HepG2 (cell line): ENCODE measurements around the gene LRRC51. TPM values are rescaled to one million over a fixed set of nuclear protein-coding genes. Genes with fewer than 3 reads are reported as not detected.

Experiments used
- CREB1 ChIP-seq, 2 experiments: fragments of 450-650 bp in 1 of 2; IDR thresholded peaks; 2 replicates each; pipeline ENCODE4 v1.6.1; 2016 to 2017; ENCODE audit warnings: control low read depth in 1 of 2, mild to moderate bottlenecking in 1 of 2, missing compliant biosample characterization in 1 of 2, missing genetic modification characterization in 1 of 2
- ETV5 ChIP-seq: IDR thresholded peaks from 2 replicates; pipeline ENCODE4 v1.6.1; 2018; ENCODE audit warnings: missing biosample characterization, missing genetic modification reagents, inconsistent platforms, borderline replicate concordance
- ZNF251 ChIP-seq: sonication (generic); formaldehyde crosslinking; IDR thresholded peaks from 2 replicates; pipeline ENCODE4 v1.9.0; 2021; ENCODE audit warnings: mild to moderate bottlenecking, missing genetic modification reagents
- ZNF629 ChIP-seq: sonication (generic); formaldehyde crosslinking; conservative IDR thresholded peaks from 2 replicates; pipeline ENCODE4 v1.5.0; 2020; ENCODE audit warnings: missing genetic modification reagents
- ZNF644 ChIP-seq: IDR thresholded peaks from 2 replicates; pipeline ENCODE4 v1.6.1; 2016; ENCODE audit warnings: low read depth
- ZNF816 ChIP-seq: sonication (generic); formaldehyde crosslinking; IDR thresholded peaks from 2 replicates; pipeline ENCODE4 v1.8.0; 2022; ENCODE audit warnings: missing genetic modification reagents, mild to moderate bottlenecking, borderline replicate concordance
- polyA plus RNA-seq, 8 experiments: library from polyadenylated mRNA; depleted of rRNA in 3 of 8; stranded (reverse) in 7 of 8; unstranded in 1 of 8; fragments of >200 nt; fragmentation: Illumina TruSeq in 4 of 8; extraction: Trizol in 4 of 8; gene quantifications; 2 replicates each; pipeline versions ENCODE4 v1.2.1 to v1.2.3, GENCODE V29; 2011 to 2016; ENCODE audit warnings: low read depth in 4 of 8, missing spikeins in 1 of 8, mixed read lengths in 1 of 8; ENCODE audit not compliant: insufficient read depth in 1 of 8
- total RNA-seq, 5 experiments: library from RNA; depleted of rRNA; stranded (reverse); fragments of >200 nt; fragmentation: Illumina TruSeq; extraction: Trizol; gene quantifications; 2 replicates each; pipeline ENCODE4 v1.2.3, GENCODE V29; 2016; ENCODE audit warnings: low read depth in 1 of 5
- TF ChIP-seq, protein P1 (sequence below): sonication (generic); formaldehyde crosslinking; IDR thresholded peaks from 2 replicates; pipeline ENCODE4 v1.4.0; 2020; ENCODE audit warnings: mild to moderate bottlenecking, missing genetic modification reagents
- TF ChIP-seq, protein P2 (sequence below): sonication (generic); formaldehyde crosslinking; IDR thresholded peaks from 2 replicates; pipeline ENCODE4 v1.8.0; 2022; ENCODE audit warnings: low read depth, missing genetic modification reagents
- TF ChIP-seq, protein P3 (sequence below): sonication (generic); formaldehyde crosslinking; IDR thresholded peaks from 2 replicates; pipeline ENCODE4 v1.4.0; 2020; ENCODE audit warnings: missing genetic modification reagents
- TF ChIP-seq, protein P4 (sequence below): IDR thresholded peaks from 2 replicates; pipeline ENCODE4 v1.6.1; 2012; ENCODE audit warnings: inconsistent platforms
- TF ChIP-seq, protein P5 (sequence below): sonication (generic); formaldehyde crosslinking; IDR thresholded peaks from 2 replicates; pipeline ENCODE4 v1.4.0; 2020; ENCODE audit warnings: missing genetic modification reagents
- TF ChIP-seq, protein P6 (sequence below): sonication (generic); formaldehyde crosslinking; IDR thresholded peaks from 2 replicates; pipeline ENCODE4 v1.5.0; 2020; ENCODE audit warnings: missing genetic modification reagents

LRRC51 gene
- total and polyA plus RNA-seq, 2 of the 13 experiments (the other 11 are each of a cell fraction or from before 2014, with no cell fraction given): 5.3 to 6.0 TPM

DNA sequence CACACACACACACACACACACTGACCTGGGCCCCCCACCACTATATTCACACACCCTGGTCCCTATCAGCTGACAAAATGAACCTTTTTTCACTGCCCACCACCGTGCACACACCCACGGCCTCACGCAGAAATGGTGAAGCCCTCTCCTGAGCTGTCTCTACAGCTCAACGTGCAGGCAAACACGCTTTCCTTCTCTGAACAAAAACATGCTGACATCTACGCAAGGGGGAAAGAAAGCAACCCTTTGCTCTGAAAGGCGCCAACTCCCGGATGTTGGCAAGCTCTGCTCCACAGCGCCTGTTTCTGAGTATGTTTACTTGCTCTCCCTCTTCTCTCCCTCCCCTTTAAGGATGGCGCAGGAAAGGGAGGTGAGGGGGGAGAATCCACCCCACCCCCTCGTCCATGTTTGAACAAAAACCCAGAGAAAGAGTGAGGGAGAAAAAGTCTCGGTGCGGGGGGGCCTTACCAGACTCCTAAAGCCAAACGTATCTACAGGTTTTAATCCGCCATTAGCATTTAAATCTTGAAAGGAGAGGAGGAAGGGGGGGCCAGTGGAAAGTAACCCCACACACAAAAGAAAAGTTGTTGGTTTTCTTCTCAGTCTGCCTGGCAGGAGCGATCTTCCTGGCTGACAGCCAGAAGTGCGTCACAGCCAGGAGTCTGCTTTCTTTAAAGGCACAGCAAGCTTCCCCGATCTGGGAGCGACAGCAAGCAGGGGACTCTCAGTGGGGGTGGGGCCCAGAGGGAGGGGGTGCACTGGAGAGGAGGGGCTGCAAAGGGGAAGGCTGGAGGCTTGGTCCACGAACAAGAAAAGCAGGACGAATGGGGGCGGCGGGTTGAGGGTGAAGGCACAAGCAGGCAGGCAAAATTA, 39.9 kb upstream of the LRRC51 start (continued):
- TF ChIP-seq ZNF644 (CRISPR knock-in tag): no peak
- peak; percentile 38; the same call in 1 of the 2 replicates for TF ChIP-seq CREB1 (IDR thresholded peaks at IDR 0.05)
- peak; percentile 85 for TF ChIP-seq CREB1 (CRISPR knock-in tag; IDR thresholded peaks at IDR 0.05)
- TF ChIP-seq, protein P1, sequence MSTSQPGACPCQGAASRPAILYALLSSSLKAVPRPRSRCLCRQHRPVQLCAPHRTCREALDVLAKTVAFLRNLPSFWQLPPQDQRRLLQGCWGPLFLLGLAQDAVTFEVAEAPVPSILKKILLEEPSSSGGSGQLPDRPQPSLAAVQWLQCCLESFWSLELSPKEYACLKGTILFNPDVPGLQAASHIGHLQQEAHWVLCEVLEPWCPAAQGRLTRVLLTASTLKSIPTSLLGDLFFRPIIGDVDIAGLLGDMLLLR (CRISPR knock-in tag): no peak
- TF ChIP-seq, protein P2, sequence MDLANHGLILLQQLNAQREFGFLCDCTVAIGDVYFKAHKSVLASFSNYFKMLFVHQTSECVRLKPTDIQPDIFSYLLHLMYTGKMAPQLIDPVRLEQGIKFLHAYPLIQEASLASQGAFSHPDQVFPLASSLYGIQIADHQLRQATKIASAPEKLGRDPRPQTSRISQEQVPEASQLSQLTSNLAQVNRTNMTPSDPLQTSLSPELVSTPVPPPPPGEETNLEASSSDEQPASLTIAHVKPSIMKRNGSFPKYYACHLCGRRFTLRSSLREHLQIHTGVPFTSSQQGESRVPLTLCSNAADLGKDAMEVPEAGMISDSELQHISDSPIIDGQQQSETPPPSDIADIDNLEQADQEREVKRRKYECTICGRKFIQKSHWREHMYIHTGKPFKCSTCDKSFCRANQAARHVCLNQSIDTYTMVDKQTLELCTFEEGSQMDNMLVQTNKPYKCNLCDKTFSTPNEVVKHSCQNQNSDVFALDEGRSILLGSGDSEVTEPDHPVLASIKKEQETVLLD: no peak
- TF ChIP-seq, protein P3, sequence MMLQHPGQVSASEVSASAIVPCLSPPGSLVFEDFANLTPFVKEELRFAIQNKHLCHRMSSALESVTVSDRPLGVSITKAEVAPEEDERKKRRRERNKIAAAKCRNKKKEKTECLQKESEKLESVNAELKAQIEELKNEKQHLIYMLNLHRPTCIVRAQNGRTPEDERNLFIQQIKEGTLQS: no peak
- peak; percentile 89 for TF ChIP-seq ETV5
- TF ChIP-seq, protein P4, sequence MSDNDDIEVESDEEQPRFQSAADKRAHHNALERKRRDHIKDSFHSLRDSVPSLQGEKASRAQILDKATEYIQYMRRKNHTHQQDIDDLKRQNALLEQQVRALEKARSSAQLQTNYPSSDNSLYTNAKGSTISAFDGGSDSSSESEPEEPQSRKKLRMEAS: peak; percentile 38; the same call in 1 of the 2 replicates
- no peak for TF ChIP-seq ZNF816 (CRISPR knock-in tag)
- TF ChIP-seq ZNF251 (CRISPR knock-in tag): no peak
- TF ChIP-seq, protein P5, sequence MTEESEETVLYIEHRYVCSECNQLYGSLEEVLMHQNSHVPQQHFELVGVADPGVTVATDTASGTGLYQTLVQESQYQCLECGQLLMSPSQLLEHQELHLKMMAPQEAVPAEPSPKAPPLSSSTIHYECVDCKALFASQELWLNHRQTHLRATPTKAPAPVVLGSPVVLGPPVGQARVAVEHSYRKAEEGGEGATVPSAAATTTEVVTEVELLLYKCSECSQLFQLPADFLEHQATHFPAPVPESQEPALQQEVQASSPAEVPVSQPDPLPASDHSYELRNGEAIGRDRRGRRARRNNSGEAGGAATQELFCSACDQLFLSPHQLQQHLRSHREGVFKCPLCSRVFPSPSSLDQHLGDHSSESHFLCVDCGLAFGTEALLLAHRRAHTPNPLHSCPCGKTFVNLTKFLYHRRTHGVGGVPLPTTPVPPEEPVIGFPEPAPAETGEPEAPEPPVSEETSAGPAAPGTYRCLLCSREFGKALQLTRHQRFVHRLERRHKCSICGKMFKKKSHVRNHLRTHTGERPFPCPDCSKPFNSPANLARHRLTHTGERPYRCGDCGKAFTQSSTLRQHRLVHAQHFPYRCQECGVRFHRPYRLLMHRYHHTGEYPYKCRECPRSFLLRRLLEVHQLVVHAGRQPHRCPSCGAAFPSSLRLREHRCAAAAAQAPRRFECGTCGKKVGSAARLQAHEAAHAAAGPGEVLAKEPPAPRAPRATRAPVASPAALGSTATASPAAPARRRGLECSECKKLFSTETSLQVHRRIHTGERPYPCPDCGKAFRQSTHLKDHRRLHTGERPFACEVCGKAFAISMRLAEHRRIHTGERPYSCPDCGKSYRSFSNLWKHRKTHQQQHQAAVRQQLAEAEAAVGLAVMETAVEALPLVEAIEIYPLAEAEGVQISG (CRISPR knock-in tag): no peak; the same call in 1 of the 2 replicates
- TF ChIP-seq ZNF629: no peak
- TF ChIP-seq, protein P6, sequence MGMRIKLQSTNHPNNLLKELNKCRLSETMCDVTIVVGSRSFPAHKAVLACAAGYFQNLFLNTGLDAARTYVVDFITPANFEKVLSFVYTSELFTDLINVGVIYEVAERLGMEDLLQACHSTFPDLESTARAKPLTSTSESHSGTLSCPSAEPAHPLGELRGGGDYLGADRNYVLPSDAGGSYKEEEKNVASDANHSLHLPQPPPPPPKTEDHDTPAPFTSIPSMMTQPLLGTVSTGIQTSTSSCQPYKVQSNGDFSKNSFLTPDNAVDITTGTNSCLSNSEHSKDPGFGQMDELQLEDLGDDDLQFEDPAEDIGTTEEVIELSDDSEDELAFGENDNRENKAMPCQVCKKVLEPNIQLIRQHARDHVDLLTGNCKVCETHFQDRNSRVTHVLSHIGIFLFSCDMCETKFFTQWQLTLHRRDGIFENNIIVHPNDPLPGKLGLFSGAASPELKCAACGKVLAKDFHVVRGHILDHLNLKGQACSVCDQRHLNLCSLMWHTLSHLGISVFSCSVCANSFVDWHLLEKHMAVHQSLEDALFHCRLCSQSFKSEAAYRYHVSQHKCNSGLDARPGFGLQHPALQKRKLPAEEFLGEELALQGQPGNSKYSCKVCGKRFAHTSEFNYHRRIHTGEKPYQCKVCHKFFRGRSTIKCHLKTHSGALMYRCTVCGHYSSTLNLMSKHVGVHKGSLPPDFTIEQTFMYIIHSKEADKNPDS (CRISPR knock-in tag): no peak
